Esophagus squamous epithelium (tissue), 5 donors: ENCODE results near the gene KRTAP9-8. TPM values are rescaled to one million over a fixed set of nuclear protein-coding genes. Genes with fewer than 3 reads are reported as not detected.
"Not testable (repeated sequence)": the region's sequence is repeated elsewhere in the genome, so short reads cannot be mapped to it uniquely, and the experiment has no call there.

Source experiments
- DNase-seq: peaks from one replicate; lab custom pipeline; 2025; lab: John Stamatoyannopoulos, UW
- H3K27ac ChIP-seq, 4 donors: fragments of 200-600 bp; sonication (generic); one replicate each; pipeline ENCODE4 v1.5.1; 2016 to 2019; ENCODE audit warnings: mild to moderate bottlenecking in 1 of 4
- H3K27me3 ChIP-seq, 4 donors: fragments of 200-600 bp; sonication (generic); 1 replicate in 3 of 4; 2 replicates in 1 of 4; pipeline versions ENCODE4 v1.5.1 to v1.6.0; 2017 to 2021; ENCODE audit warnings: antibody characterized with exemption in 1 of 4
- H3K36me3 ChIP-seq, 3 donors: fragments of 200-600 bp; sonication (generic); one replicate each; pipeline ENCODE4 v1.5.1; 2016 to 2019
- H3K4me1 ChIP-seq, 3 donors: fragments of 200-600 bp; sonication (generic); one replicate each; pipeline ENCODE4 v1.5.1; 2017 to 2019
- H3K4me3 ChIP-seq, 4 donors: fragments of 200-600 bp; sonication (generic); 1 replicate in 3 of 4; 2 replicates in 1 of 4; pipeline ENCODE4 v1.5.1; 2016 to 2019; ENCODE audit warnings: mild to moderate bottlenecking in 2 of 4, moderate library complexity in 1 of 4
- H3K9me3 ChIP-seq, 3 donors: fragments of 200-600 bp; sonication (generic); one replicate each; pipeline ENCODE4 v1.5.1; 2016 to 2019
- POLR2A ChIP-seq, 4 donors: fragments of 450-650 bp; IDR thresholded peaks; one replicate each; pipeline ENCODE4 v1.6.1; 2017; ENCODE audit warnings: antibody characterized with exemption in 4 of 4, mild to moderate bottlenecking in 4 of 4, moderate library complexity in 3 of 4
- WGBS, 2 donors: methylation state at CpG; one replicate each; pipeline ENCODE4 v1.1.5; 2018; 5-methylcytosine and 5-hydroxymethylcytosine counted together
- intact Hi-C: fragments of 100-400 bp; cut with DNase I; formaldehyde crosslinking; loops from one replicate; pipeline ENCODE4 v1.15.0; 2022
- total RNA-seq, 4 donors: library from RNA; depleted of rRNA; stranded (reverse); fragments of >200 nt; gene quantifications; one replicate each; pipeline ENCODE4 v1.1.0, GENCODE V29; 2016
- TF ChIP-seq, protein P1 (sequence below), 6 experiments: fragments of 450-650 bp in 4 of 6; fragments of 200-600 bp in 2 of 6; sonication (generic) in 2 of 6; IDR thresholded peaks; one replicate each; pipeline ENCODE4 v1.5.1; 2016 to 2019; ENCODE audit warnings: antibody characterized with exemption in 6 of 6, mild to moderate bottlenecking in 4 of 6, moderate library complexity in 4 of 6
- donor health status: DM: yes; HTN: yes; CAD: no.

KRTAP9-8 gene
- total RNA-seq, 4 donors from 2014 or later = not detected

DNA sequence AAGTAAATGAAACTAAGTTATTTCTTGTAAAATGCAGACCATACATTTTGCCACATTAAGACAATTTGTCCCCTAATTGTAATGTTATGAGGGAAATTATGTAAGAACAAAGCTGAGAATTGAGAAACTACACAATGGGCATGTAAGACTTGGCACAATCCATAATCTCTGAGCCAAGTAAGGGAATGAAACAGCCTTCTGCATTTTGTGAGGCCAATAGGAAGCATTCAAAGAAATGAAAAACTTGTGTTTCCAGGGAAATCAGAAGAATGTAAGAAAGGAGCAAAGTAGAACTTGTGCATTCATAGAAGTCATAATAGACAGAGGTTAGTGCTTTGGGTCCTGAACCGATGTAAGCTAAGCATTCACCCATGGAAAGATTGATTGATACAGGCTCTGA lies 13.5 kb downstream of the KRTAP9-8 start:
- no peaks in the 10 kb centered on the region for H3K4me1 ChIP-seq
- intact Hi-C loops = no loop called here
- DNase-seq = no peak
- no peaks in the 10 kb centered on the region for H3K9me3 ChIP-seq
- H3K27ac ChIP-seq = no peak overlapping the region
- 74 to 89% methylated on average over 1 of the region's 1 CpG for WGBS, 2 donors
- H3K27me3 ChIP-seq = peaks cover 0 to 28% (median 0%) of the 10 kb centered on the region in 4 donors
- H3K4me3 ChIP-seq = no peak overlapping the region
- no peaks in the 10 kb centered on the region for H3K36me3 ChIP-seq
- no peak for TF ChIP-seq POLR2A (IDR thresholded peaks at IDR 0.05)
- TF ChIP-seq, protein P1, sequence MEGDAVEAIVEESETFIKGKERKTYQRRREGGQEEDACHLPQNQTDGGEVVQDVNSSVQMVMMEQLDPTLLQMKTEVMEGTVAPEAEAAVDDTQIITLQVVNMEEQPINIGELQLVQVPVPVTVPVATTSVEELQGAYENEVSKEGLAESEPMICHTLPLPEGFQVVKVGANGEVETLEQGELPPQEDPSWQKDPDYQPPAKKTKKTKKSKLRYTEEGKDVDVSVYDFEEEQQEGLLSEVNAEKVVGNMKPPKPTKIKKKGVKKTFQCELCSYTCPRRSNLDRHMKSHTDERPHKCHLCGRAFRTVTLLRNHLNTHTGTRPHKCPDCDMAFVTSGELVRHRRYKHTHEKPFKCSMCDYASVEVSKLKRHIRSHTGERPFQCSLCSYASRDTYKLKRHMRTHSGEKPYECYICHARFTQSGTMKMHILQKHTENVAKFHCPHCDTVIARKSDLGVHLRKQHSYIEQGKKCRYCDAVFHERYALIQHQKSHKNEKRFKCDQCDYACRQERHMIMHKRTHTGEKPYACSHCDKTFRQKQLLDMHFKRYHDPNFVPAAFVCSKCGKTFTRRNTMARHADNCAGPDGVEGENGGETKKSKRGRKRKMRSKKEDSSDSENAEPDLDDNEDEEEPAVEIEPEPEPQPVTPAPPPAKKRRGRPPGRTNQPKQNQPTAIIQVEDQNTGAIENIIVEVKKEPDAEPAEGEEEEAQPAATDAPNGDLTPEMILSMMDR (IDR thresholded peaks at IDR 0.05) = no peak

DNA sequence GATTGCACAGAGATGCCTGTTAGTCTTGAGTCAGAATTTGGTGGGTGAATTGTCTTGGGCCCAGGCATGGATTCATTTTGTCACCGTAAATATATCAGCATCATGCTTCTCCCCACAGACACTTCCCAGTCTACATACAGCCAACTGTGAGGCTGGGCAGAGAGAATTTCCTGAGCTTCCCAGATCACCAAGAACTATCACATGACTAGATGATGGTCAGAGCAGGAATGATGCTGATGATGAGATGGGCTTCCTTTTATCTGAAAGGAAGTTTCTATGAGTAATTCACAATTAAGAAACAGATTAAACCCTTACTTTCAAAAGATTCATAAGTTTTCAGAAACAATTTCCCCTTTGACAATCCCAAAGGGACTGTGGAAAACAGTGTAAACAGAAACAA lies 17.1 kb downstream of the KRTAP9-8 start:
- WGBS, 2 donors = 0 to 46% methylated on average over 1 of the region's 1 CpG
- no peak for DNase-seq
- intact Hi-C loops = no loop called here
- Histone ChIP-seq H3K27ac (no peak overlapping the region), H3K9me3 (no peaks in the 10 kb centered on the region), H3K4me1 (no peaks in the 10 kb centered on the region), H3K36me3 (no peaks in the 10 kb centered on the region), H3K4me3 (no peak overlapping the region), H3K27me3 (peaks cover 0 to 43% (median 0%) of the 10 kb centered on the region in 4 donors)
- TF ChIP-seq POLR2A (IDR thresholded peaks at IDR 0.05) = no peak
- TF ChIP-seq, protein P1 (IDR thresholded peaks at IDR 0.05) = no peak

DNA sequence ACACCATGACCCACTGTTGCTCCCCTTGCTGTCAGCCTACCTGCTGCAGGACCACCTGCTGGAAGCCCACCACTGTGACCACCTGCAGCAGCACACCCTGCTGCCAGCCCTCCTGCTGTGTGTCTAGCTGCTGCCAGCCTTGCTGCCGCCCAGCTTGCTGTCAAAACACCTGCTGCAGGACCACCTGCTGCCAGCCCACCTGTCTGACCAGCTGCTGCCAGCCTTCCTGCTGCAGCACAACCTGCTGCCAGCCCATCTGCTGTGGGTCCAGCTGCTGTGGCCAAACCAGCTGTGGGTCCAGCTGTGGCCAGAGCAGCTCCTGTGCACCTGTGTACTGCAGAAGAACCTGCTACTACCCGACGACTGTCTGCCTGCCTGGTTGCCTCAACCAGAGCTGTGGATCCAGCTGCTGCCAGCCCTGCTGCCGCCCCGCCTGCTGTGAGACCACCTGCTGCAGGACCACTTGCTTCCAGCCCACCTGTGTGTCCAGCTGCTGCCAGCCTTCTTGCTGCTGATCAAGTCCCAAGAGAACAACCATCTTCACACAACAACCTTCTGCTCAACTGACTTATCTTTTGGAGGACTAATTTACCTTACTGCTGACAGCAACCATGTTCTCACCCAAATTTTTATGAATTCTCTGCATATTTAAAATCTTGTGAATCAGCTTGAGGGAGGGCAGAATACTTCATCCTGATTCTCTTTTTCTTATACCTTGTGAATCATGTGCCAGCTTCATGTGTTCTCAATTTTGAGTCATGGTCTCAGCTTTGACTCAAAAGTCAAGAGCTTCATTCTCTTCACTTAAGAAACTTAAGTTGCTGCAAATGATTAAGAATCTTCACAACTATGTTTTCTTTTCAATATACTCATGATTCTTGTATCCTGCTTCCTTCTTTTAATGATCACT lies 17.8 kb downstream of the KRTAP9-8 start, which contains the start of gene KRTAP9-9:
Gene KRTAP9-9, plus strand, starts transcription at position 4 of the 910 bp plus-strand sequence.
- WGBS, 2 donors = 85 to 87% methylated on average over 3 to 4 of the region's 5 CpGs
- H3K36me3 ChIP-seq, H3K27ac ChIP-seq, DNase-seq, H3K4me1 ChIP-seq, H3K4me3 ChIP-seq, intact Hi-C loops, H3K9me3 ChIP-seq: not testable (repeated sequence)
- peaks cover 0 to 44% (median 0%) of the 10 kb centered on the region in 4 donors for H3K27me3 ChIP-seq

DNA sequence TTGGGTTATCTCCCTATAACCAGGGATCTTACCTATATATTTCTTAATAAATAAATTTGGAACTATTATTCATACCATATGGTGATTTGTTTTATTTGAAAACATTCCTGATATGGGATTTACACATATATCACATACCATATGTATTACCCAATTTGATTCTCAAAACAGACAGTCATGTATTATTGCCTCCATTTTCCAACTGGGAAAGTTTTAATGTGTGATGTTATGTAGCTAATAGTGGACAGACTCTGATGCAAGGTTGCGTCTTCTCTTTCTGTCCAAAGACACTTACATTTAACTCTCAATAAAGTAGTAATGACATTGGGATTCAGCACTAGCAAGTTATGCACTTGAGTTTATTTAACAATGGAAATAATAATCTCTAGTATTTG lies 18.5 kb downstream of the KRTAP9-8 start:
- TF ChIP-seq POLR2A (IDR thresholded peaks at IDR 0.05) = no peak
- TF ChIP-seq, protein P1 (IDR thresholded peaks at IDR 0.05) = no peak
- intact Hi-C loops = no loop called here
- Histone ChIP-seq H3K9me3 (no peaks in the 10 kb centered on the region), H3K4me1 (no peaks in the 10 kb centered on the region), H3K27ac (no peak overlapping the region), H3K4me3 (no peak overlapping the region), H3K27me3 (peaks cover 0 to 40% (median 0%) of the 10 kb centered on the region in 4 donors), H3K36me3 (no peaks in the 10 kb centered on the region)
- DNase-seq = no peak
- WGBS, 2 donors = 96 to 100% methylated on average over 1 of the region's 1 CpG

DNA sequence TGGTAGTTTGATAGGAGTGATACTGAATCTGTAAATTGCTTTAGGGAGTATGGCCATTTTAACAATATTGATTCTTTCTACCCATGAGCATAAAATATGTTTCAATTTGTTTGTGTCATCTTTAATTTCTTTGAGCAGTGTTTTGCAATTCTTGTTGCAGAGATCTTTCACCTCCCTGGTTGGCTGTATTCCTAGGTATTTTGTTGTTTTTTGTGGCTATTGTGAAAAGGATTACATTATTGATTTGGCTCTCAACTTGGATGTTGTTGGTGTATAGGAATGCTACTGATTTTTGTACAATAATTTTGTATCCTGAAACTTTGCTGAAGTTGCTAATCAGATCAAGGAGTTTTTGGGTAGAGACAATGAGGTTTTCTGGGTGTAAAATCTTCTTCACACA lies 20.6 kb downstream of the KRTAP9-8 start:
- no peaks in the 10 kb centered on the region for H3K9me3 ChIP-seq
- no peaks in the 10 kb centered on the region for H3K4me1 ChIP-seq
- TF ChIP-seq, protein P1 (IDR thresholded peaks at IDR 0.05) = no peak
- no peak for TF ChIP-seq POLR2A (IDR thresholded peaks at IDR 0.05)
- no peak overlapping the region for H3K4me3 ChIP-seq
- no peak overlapping the region for H3K27ac ChIP-seq
- H3K27me3 ChIP-seq = peaks cover 0 to 32% (median 0%) of the 10 kb centered on the region in 4 donors
- intact Hi-C loops = no loop called here
- no peak for DNase-seq
- no peaks in the 10 kb centered on the region for H3K36me3 ChIP-seq
